Mucosa of descending colon (tissue), 3 donors: ENCODE measurements around the gene PREP. TPM values are rescaled to one million over a fixed set of nuclear protein-coding genes. Genes with fewer than 3 reads are reported as not detected.
A peak's percentile ranks its signal among the peaks of the same experiment; 100 is the strongest.

Experiments used
- ATAC-seq: fragments of 200-7000 bp; cut with Tn5 transposase; one replicate; pipeline ENCODE4 v1.9.1; 2020; ENCODE audit warnings: mild to moderate bottlenecking, moderate library complexity
- DNase-seq, 3 donors: peaks; one replicate each; pipeline ENCODE4 v3.0.0-alpha.2; 2020
- H3K36me3 ChIP-seq: fragments of 200-600 bp; one replicate; pipeline ENCODE4 v1.8.0; 2021; ENCODE audit warnings: low read depth, mild to moderate bottlenecking
- H3K4me1 ChIP-seq: fragments of 200-600 bp; one replicate; pipeline ENCODE4 v1.8.0; 2021; ENCODE audit warnings: low read depth, mild to moderate bottlenecking
- H3K4me3 ChIP-seq: fragments of 200-600 bp; one replicate; pipeline ENCODE4 v1.8.0; 2021; ENCODE audit warnings: mild to moderate bottlenecking
- H3K9me3 ChIP-seq: fragments of 200-600 bp; one replicate; pipeline ENCODE4 v1.8.0; 2021; ENCODE audit warnings: mild to moderate bottlenecking
- CTCF ChIP-seq: fragments of 200-600 bp; IDR thresholded peaks from one replicate; pipeline ENCODE4 v1.8.0; 2022; ENCODE audit warnings: antibody characterized with exemption, mild to moderate bottlenecking
- intact Hi-C, 2 donors: fragments of 100-400 bp; cut with DNase I in 1 of 2; cut with micrococcal nuclease in 1 of 2; formaldehyde crosslinking; loops; one replicate each; pipeline versions ENCODE4 v1.11.0 to v1.11.1; 2022; cut with DNase I, micrococcal nuclease
- total RNA-seq, 3 donors: library from RNA; stranded (reverse); fragmentation: NEBNext Ultra II Directional in 2 of 3; extraction: Animal tissue kit (Norgen Biotek cat#: 25700) in 2 of 3; gene quantifications; one replicate each; pipeline versions ENCODE4 v1.2.1 to v1.2.4, GENCODE V29; 2021 to 2023
- donor health status: DM: no; HTN: no; CAD: no; lungs with moderate emphysema.
- donor health status: DM: no; HTN: no; CAD: no.
- donor health status: DM: no; HTN: yes; CAD: no.

The PREP gene
- total RNA-seq, 3 donors from 2014 or later, result 46.5 to 74.2 (median 72.3) TPM

- ATAC-seq (no peak), DNase-seq (no peak)
- TF ChIP-seq CTCF, result no peak
- H3K4me1 ChIP-seq, result peaks cover 8% of the 10 kb centered on the region
- intact Hi-C loops, result no loop called here
- no peak overlapping the region for H3K4me3 ChIP-seq
- no peaks in the 10 kb centered on the region for H3K9me3 ChIP-seq
- H3K36me3 ChIP-seq, result no peaks in the 10 kb centered on the region
Measured at GRCh38 chr6:105322499-105323225, 80.2 kb downstream of the PREP start.

- Histone ChIP-seq H3K4me3 (no peak overlapping the region), H3K9me3 (no peaks in the 10 kb centered on the region), H3K36me3 (no peaks in the 10 kb centered on the region), H3K4me1 (peaks cover 2% of the 10 kb centered on the region)
- ATAC-seq, result no peak
- no peak for DNase-seq
- intact Hi-C loops, result no loop called here
- no peak for TF ChIP-seq CTCF
Measured at GRCh38 chr6:105321728-105322127, 81.2 kb downstream of the PREP start.

GRCh38 chr6:105321207-105321606 lies 81.7 kb downstream of the PREP start:
- peak; percentile 33 for ATAC-seq
- no peak overlapping the region for H3K4me3 ChIP-seq

GRCh38 chr6:105320765-105321164 lies 82.1 kb downstream of the PREP start:
- Histone ChIP-seq H3K36me3 (no peaks in the 10 kb centered on the region), H3K9me3 (no peaks in the 10 kb centered on the region), H3K4me1 (no peaks in the 10 kb centered on the region), H3K4me3 (no peak overlapping the region)
- ATAC-seq (peak; percentile 15), DNase-seq (no peak)
- no peak for TF ChIP-seq CTCF
- intact Hi-C loops, result no loop called here

More at GRCh38 chr6:105321207-105321606, 81.7 kb downstream of the PREP start:
- Histone ChIP-seq H3K36me3 (no peaks in the 10 kb centered on the region), H3K4me1 (peaks cover under 1% of the 10 kb centered on the region), H3K9me3 (no peaks in the 10 kb centered on the region)
- TF ChIP-seq CTCF, result no peak
- DNase-seq, result no peak
- intact Hi-C loops, result no loop called here

- DNase-seq (no peak), ATAC-seq (no peak)
- no peak overlapping the region for H3K4me3 ChIP-seq
- TF ChIP-seq CTCF, result no peak
- intact Hi-C loops, result no loop called here
- no peaks in the 10 kb centered on the region for H3K36me3 ChIP-seq
- H3K4me1 ChIP-seq, result no peaks in the 10 kb centered on the region
- H3K9me3 ChIP-seq, result no peaks in the 10 kb centered on the region
Measured at GRCh38 chr6:105320271-105320670, 82.6 kb downstream of the PREP start.
